Tibial artery (tissue), 4 donors: ENCODE data around the gene GLRA3.

ENCODE experiments used
- DNase-seq, 2 donors: peaks; one replicate each; pipeline ENCODE4 v3.0.0-alpha.2; 2019
- H3K27ac ChIP-seq, 2 donors: fragments of 200-600 bp; sonication (generic) in 1 of 2; 1 replicate in 1 of 2; 2 replicates in 1 of 2; pipeline ENCODE4 v1.5.1; 2018 to 2019; ENCODE audit warnings: mild to moderate bottlenecking in 1 of 2
- H3K27me3 ChIP-seq, 2 donors: fragments of 200-600 bp; sonication (generic) in 1 of 2; one replicate each; pipeline versions ENCODE4 v1.5.1 to v1.6.0; 2016 to 2019
- H3K36me3 ChIP-seq, 3 donors: fragments of 200-600 bp; sonication (generic) in 2 of 3; one replicate each; pipeline ENCODE4 v1.5.1; 2016 to 2019; ENCODE audit warnings: mild to moderate bottlenecking in 2 of 3
- H3K4me1 ChIP-seq, 4 donors: fragments of 200-600 bp; sonication (generic) in 2 of 4; 1 replicate in 3 of 4; 2 replicates in 1 of 4; pipeline ENCODE4 v1.5.1; 2016 to 2019
- H3K4me3 ChIP-seq, 2 donors: fragments of 200-600 bp; sonication (generic) in 1 of 2; 1 replicate in 1 of 2; 2 replicates in 1 of 2; pipeline ENCODE4 v1.5.1; 2018 to 2019; ENCODE audit warnings: mild to moderate bottlenecking in 2 of 2
- H3K9me3 ChIP-seq, 3 donors: fragments of 200-600 bp; sonication (generic) in 1 of 3; one replicate each; pipeline ENCODE4 v1.5.1; 2016 to 2019
- intact Hi-C: fragments of 100-400 bp; cut with DNase I; formaldehyde crosslinking; loops from one replicate; pipeline ENCODE4 v1.15.0; 2023; ENCODE audit warnings: low total_unique reads
- TF ChIP-seq, protein P1 (sequence below), 2 experiments: fragments of 200-600 bp in 1 of 2; fragments of 450-650 bp in 1 of 2; IDR thresholded peaks; one replicate each; pipeline ENCODE4 v1.5.1; 2017 to 2019; ENCODE audit warnings: antibody characterized with exemption in 2 of 2, mild to moderate bottlenecking in 1 of 2, moderate library complexity in 1 of 2

GLRA3 gene

DNA sequence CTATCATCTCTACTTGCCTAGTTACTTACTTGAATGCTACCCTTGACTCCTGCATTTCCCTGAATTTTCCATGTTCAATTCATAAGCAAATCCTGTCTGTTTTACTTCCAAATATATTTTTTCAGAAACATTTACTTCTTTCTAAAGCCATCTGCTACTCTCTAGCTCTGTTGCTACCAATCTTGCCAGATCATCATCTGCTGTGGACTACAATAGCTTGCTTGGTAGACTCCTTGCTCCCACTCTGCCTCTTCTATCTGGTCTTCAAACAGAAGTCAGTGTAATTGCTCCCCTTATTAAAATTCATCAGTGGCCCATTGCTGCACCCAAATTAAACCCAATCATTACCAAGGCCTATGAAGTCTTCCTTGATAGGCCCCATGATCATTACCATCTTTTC, 155.2 kb downstream of the GLRA3 start:
- DNase-seq: no peak
- H3K36me3 ChIP-seq: no peaks in the 10 kb centered on the region
- H3K4me1 ChIP-seq: no peaks in the 10 kb centered on the region
- intact Hi-C loops: no loop called here
- no peak overlapping the region for H3K27ac ChIP-seq
- TF ChIP-seq, protein P1, sequence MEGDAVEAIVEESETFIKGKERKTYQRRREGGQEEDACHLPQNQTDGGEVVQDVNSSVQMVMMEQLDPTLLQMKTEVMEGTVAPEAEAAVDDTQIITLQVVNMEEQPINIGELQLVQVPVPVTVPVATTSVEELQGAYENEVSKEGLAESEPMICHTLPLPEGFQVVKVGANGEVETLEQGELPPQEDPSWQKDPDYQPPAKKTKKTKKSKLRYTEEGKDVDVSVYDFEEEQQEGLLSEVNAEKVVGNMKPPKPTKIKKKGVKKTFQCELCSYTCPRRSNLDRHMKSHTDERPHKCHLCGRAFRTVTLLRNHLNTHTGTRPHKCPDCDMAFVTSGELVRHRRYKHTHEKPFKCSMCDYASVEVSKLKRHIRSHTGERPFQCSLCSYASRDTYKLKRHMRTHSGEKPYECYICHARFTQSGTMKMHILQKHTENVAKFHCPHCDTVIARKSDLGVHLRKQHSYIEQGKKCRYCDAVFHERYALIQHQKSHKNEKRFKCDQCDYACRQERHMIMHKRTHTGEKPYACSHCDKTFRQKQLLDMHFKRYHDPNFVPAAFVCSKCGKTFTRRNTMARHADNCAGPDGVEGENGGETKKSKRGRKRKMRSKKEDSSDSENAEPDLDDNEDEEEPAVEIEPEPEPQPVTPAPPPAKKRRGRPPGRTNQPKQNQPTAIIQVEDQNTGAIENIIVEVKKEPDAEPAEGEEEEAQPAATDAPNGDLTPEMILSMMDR (IDR thresholded peaks at IDR 0.05): no peak
- no peaks in the 10 kb centered on the region for H3K9me3 ChIP-seq
- no peak overlapping the region for H3K4me3 ChIP-seq
- no peaks in the 10 kb centered on the region for H3K27me3 ChIP-seq

- Histone ChIP-seq H3K4me1 (no peaks in the 10 kb centered on the region), H3K9me3 (no peaks in the 10 kb centered on the region), H3K36me3 (no peaks in the 10 kb centered on the region), H3K27ac (no peak overlapping the region), H3K4me3 (no peak overlapping the region), H3K27me3 (no peaks in the 10 kb centered on the region)
- no peak for DNase-seq
- intact Hi-C loops: no loop called here
- TF ChIP-seq, protein P1 (IDR thresholded peaks at IDR 0.05): no peak
Observed at GRCh38 chr4:174672276-174672675, 156.8 kb downstream of the GLRA3 start.

DNA sequence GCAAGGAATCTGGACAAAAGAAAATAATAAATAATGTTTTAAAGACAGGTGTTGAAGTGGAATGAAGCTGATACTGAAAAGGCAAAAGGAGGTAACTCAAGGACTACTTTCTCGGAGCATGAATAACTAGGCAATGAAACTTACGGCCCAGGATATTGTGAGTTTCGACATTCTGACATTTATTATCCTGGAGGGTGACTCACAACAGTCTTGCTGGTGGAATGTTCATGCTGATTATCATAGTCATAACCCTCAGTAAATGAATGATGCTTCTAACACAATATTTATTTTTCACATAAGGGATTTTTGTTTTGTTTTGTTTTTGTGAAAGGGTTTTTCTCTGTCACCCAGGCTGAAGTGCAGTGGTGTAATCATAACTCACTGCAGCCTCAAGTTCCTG, 159.8 kb downstream of the GLRA3 start:
- Histone ChIP-seq H3K27ac (no peak overlapping the region), H3K4me1 (no peaks in the 10 kb centered on the region), H3K9me3 (no peaks in the 10 kb centered on the region), H3K36me3 (no peaks in the 10 kb centered on the region), H3K4me3 (no peak overlapping the region), H3K27me3 (no peaks in the 10 kb centered on the region)
- TF ChIP-seq, protein P1 (IDR thresholded peaks at IDR 0.05): no peak
- no peak for DNase-seq
- intact Hi-C loops: no loop called here

GRCh38 chr4:174665799-174666198, 163.2 kb downstream of the GLRA3 start:
- Histone ChIP-seq H3K27me3 (no peaks in the 10 kb centered on the region), H3K4me3 (no peak overlapping the region), H3K27ac (no peak overlapping the region), H3K4me1 (no peaks in the 10 kb centered on the region), H3K9me3 (no peaks in the 10 kb centered on the region), H3K36me3 (no peaks in the 10 kb centered on the region)
- DNase-seq: no peak
- TF ChIP-seq, protein P1 (IDR thresholded peaks at IDR 0.05): no peak
- intact Hi-C loops: no loop called here

DNA sequence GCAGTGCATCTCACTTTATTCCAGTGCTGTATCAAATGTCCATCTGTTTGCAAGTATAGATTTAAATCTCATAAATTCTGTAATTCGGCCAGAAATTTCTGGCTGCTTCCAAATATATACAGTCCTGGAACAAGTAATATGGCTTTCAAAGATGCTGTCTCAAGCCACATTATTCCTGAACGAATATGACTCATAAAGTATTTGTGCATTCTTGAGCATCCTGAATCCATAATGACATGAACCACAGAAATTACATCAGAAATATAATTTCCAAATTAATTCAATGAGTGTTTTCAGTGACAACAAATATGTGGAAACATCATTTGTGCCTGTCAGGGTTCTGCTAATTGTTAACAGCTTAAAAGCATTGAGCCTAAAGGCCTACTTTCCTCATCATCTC, 165.8 kb downstream of the GLRA3 start:
- intact Hi-C loops: no loop called here
- TF ChIP-seq, protein P1 (IDR thresholded peaks at IDR 0.05): no peak
- H3K27me3 ChIP-seq: no peaks in the 10 kb centered on the region
- H3K4me1 ChIP-seq: no peaks in the 10 kb centered on the region
- no peak for DNase-seq
- no peak overlapping the region for H3K4me3 ChIP-seq
- no peaks in the 10 kb centered on the region for H3K9me3 ChIP-seq
- H3K27ac ChIP-seq: no peak overlapping the region
- H3K36me3 ChIP-seq: no peaks in the 10 kb centered on the region

DNA sequence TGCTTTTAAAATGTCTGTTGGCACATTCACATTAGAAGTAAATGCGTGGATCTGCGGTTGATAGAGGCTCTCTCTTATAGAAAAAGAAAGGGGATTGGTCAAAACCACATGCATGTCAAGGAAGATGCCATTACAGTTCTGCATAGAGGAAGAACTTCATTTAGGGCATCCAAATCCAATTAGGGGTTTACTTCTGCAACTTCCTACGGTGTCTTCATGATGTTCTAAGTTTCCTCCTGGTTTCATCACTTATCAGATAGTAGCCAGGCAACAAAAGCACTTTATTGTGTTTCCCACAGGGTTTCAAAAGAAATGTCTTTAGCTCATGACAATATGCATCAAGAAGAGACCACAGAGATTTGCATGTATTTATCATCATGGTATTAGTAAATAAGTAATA, 170.8 kb downstream of the GLRA3 start:
- H3K27ac ChIP-seq: no peak overlapping the region
- no peaks in the 10 kb centered on the region for H3K9me3 ChIP-seq
- TF ChIP-seq, protein P1 (IDR thresholded peaks at IDR 0.05): no peak
- intact Hi-C loops: no loop called here
- H3K4me1 ChIP-seq: no peaks in the 10 kb centered on the region
- no peaks in the 10 kb centered on the region for H3K27me3 ChIP-seq
- no peaks in the 10 kb centered on the region for H3K36me3 ChIP-seq
- DNase-seq: no peak
- H3K4me3 ChIP-seq: no peak overlapping the region
